NB4 (cell line): Measurements from ENCODE around the gene POMGNT2.

Experiments used
- CTCF ChIP-seq: IDR thresholded peaks from one replicate; pipeline ENCODE4 v1.5.1; 2012; ENCODE audit warnings: low read depth, low read length
- MAX ChIP-seq: IDR thresholded peaks from 2 replicates; pipeline ENCODE4 v1.6.1; 2011; ENCODE audit warnings: low read depth, low read length
- MYC ChIP-seq: IDR thresholded peaks from 2 replicates; pipeline ENCODE4 v1.6.1; 2011; ENCODE audit warnings: low read depth, low read length
- POLR2A ChIP-seq: IDR thresholded peaks from 2 replicates; pipeline ENCODE4 v1.6.1; 2011; ENCODE audit warnings: mild to moderate bottlenecking; ENCODE audit not compliant: insufficient read length; ENCODE audit errors: extremely low read depth

GRCh38 chr3:43098761-43099160, 7.1 kb downstream of the POMGNT2 start:
- no peak for TF ChIP-seq CTCF
- no peak for TF ChIP-seq POLR2A
- TF ChIP-seq MAX: no peak
- no peak for TF ChIP-seq MYC
